ENCODE data around the gene SANBR. TPM values are rescaled to one million over a fixed set of nuclear protein-coding genes. Genes with fewer than 3 reads are reported as not detected.

The SANBR gene
- total RNA-seq, 4 donors from 2014 or later, result 14.7 to 19.8 (median 17.6) TPM

GRCh38 chr2:61055557-61055956 lies 10.1 kb upstream of the SANBR start:
- DNase-seq, result no peak
- Histone ChIP-seq H3K27ac (no peak overlapping the region), H3K27me3 (no peaks in the 10 kb centered on the region), H3K9me3 (no peaks in the 10 kb centered on the region), H3K4me1 (no peaks in the 10 kb centered on the region), H3K36me3 (peaks cover 0 to 45% (median 0%) of the 10 kb centered on the region in 3 donors), H3K4me3 (no peak overlapping the region)
- TF ChIP-seq CTCF (IDR thresholded peaks at IDR 0.05) (no peak), POLR2A (IDR thresholded peaks at IDR 0.05) (no peak)

- Histone ChIP-seq H3K4me3 (no peak overlapping the region), H3K9me3 (no peaks in the 10 kb centered on the region), H3K27me3 (no peaks in the 10 kb centered on the region), H3K27ac (no peak overlapping the region), H3K36me3 (peaks cover 0 to 27% (median 0%) of the 10 kb centered on the region in 3 donors), H3K4me1 (no peaks in the 10 kb centered on the region)
- TF ChIP-seq POLR2A (IDR thresholded peaks at IDR 0.05), result no peak
- no peak for TF ChIP-seq CTCF (IDR thresholded peaks at IDR 0.05)
- no peak for DNase-seq
Measured at GRCh38 chr2:61057562-61057961, 8.1 kb upstream of the SANBR start.

GRCh38 chr2:61059382-61059781 lies 6.3 kb upstream of the SANBR start:
- Histone ChIP-seq H3K4me1 (no peaks in the 10 kb centered on the region), H3K9me3 (no peaks in the 10 kb centered on the region), H3K27ac (no peak overlapping the region), H3K27me3 (no peaks in the 10 kb centered on the region), H3K4me3 (no peak overlapping the region), H3K36me3 (peaks cover 0 to 18% (median 0%) of the 10 kb centered on the region in 3 donors)
- TF ChIP-seq CTCF (IDR thresholded peaks at IDR 0.05) (no peak), POLR2A (IDR thresholded peaks at IDR 0.05) (no peak)
- no peak for DNase-seq

- H3K27me3 ChIP-seq, result no peaks in the 10 kb centered on the region
- H3K4me1 ChIP-seq, result no peaks in the 10 kb centered on the region
- H3K4me3 ChIP-seq, result no peak overlapping the region
- peaks cover 0 to 42% (median 0%) of the 10 kb centered on the region in 3 donors for H3K36me3 ChIP-seq
- no peaks in the 10 kb centered on the region for H3K9me3 ChIP-seq
- no peak for DNase-seq
- TF ChIP-seq POLR2A (IDR thresholded peaks at IDR 0.05) (no peak), CTCF (IDR thresholded peaks at IDR 0.05) (no peak)
- H3K27ac ChIP-seq, result no peak overlapping the region
Measured at GRCh38 chr2:61074100-61074499, 8.4 kb downstream of the SANBR start.

GRCh38 chr2:61085883-61086282 lies 20.2 kb downstream of the SANBR start:
- H3K36me3 ChIP-seq, result peaks cover 0 to 6% (median 0%) of the 10 kb centered on the region in 3 donors
- H3K4me1 ChIP-seq, result no peaks in the 10 kb centered on the region
- H3K9me3 ChIP-seq, result no peaks in the 10 kb centered on the region
- DNase-seq, result no peak
- no peak for TF ChIP-seq CTCF (IDR thresholded peaks at IDR 0.05)
- no peak for TF ChIP-seq POLR2A (IDR thresholded peaks at IDR 0.05)
- H3K27ac ChIP-seq, result no peak overlapping the region
- H3K4me3 ChIP-seq, result no peak overlapping the region
- no peaks in the 10 kb centered on the region for H3K27me3 ChIP-seq

GRCh38 chr2:61089797-61090196 lies 24.1 kb downstream of the SANBR start:
- H3K9me3 ChIP-seq, result no peaks in the 10 kb centered on the region
- H3K27ac ChIP-seq, result no peak overlapping the region
- no peak overlapping the region for H3K4me3 ChIP-seq
- no peaks in the 10 kb centered on the region for H3K27me3 ChIP-seq
- H3K36me3 ChIP-seq, result peaks cover 0 to 11% (median 0%) of the 10 kb centered on the region in 3 donors
- DNase-seq, result no peak
- H3K4me1 ChIP-seq, result no peaks in the 10 kb centered on the region
- TF ChIP-seq POLR2A (IDR thresholded peaks at IDR 0.05) (no peak), CTCF (IDR thresholded peaks at IDR 0.05) (no peak)

All from Peyer's patch (tissue), 4 donors.